HCT116 (cell line): ENCODE results near the gene ST6GALNAC5. TPM values are rescaled to one million over a fixed set of nuclear protein-coding genes. Genes with fewer than 3 reads are reported as not detected.

Experiments used
- ATAC-seq: fragments of 200-7000 bp; cut with Tn5 transposase; 2 replicates; pipeline ENCODE4 v1.9.1; 2020; ENCODE audit warnings: mild to moderate bottlenecking, moderate library complexity
- BruUV-seq: library from RNA; stranded (reverse); fragments of 400-500 nt; replicated peaks from 2 replicates; lab custom pipeline; 2021; lab: Mats Ljungman, UMichigan
- CTCF ChIA-PET: fragments of 300-600 bp; sonication (Branson Sonifier 250); formaldehyde crosslinking; loops from one replicate; lab custom pipeline; 2021; ENCODE audit warnings: antibody characterized with exemption; lab: Charles Lee
- POLR2A ChIA-PET: fragments of 300-600, 350-600 bp; sonication (Branson Sonifier 250); formaldehyde crosslinking; loops from one replicate; lab custom pipeline; 2021; ENCODE audit warnings: antibody characterized with exemption; lab: Charles Lee
- RAD21 ChIA-PET, 2 experiments: fragments of 300-600 bp; sonication (Branson Sonifier 250); formaldehyde crosslinking; loops; one replicate each; lab custom pipeline; 2023; ENCODE audit warnings: low total read pairs in 2 of 2; ENCODE audit not compliant: uncharacterized antibody in 2 of 2, unreplicated experiment in 2 of 2, low non-redundant PET in 1 of 2; lab: Charles Lee
- DNase-seq: peaks from one replicate; pipeline ENCODE4 v3.0.0-alpha.2; 2010; ENCODE audit warnings: low read depth, low spot score
- H2AFZ ChIP-seq: fragments of 200-600 bp; shearing (Covaris generic), sonication (generic); 2 replicates; pipeline ENCODE4 v1.6.1; 2017; ENCODE audit warnings: low read depth, mixed run types, mixed read lengths, antibody characterized with exemption, low read length; ENCODE audit not compliant: poor library complexity, severe bottlenecking
- H3K27ac ChIP-seq: 2 replicates; pipeline ENCODE4 v1.5.1; 2012; ENCODE audit warnings: low read depth, low read length
- H3K27me3 ChIP-seq: fragments of 200-600 bp; sonication (generic); 2 replicates; pipeline ENCODE4 v1.6.1; 2016; ENCODE audit warnings: mixed run types, low read length, mixed read lengths; ENCODE audit not compliant: insufficient read depth
- H3K36me3 ChIP-seq, 2 experiments: fragments of 200-500 bp in 1 of 2; fragments of 200-600 bp in 1 of 2; sonication (Bioruptor generic) in 1 of 2; sonication (generic) in 1 of 2; 2 replicates each; pipeline versions ENCODE4 v1.5.1 to v1.6.1; 2014 to 2016; ENCODE audit warnings: low read length in 2 of 2, inconsistent platforms in 1 of 2, mixed read lengths in 1 of 2, mixed run types in 1 of 2; ENCODE audit not compliant: insufficient read depth in 2 of 2, control insufficient read depth in 1 of 2
- H3K4me1 ChIP-seq, 2 experiments: fragments of 200-600 bp in 1 of 2; sonication (generic) in 1 of 2; 2 replicates each; pipeline versions ENCODE4 v1.5.1 to v1.6.1; 2012 to 2017; ENCODE audit warnings: low read length in 2 of 2, inconsistent platforms in 1 of 2, mild to moderate bottlenecking in 1 of 2, mixed read lengths in 1 of 2, mixed run types in 1 of 2, moderate library complexity in 1 of 2; ENCODE audit not compliant: insufficient read depth in 2 of 2, control insufficient read depth in 1 of 2
- H3K4me2 ChIP-seq: fragments of 200-600 bp; sonication (generic); 2 replicates; pipeline ENCODE4 v1.6.1; 2017; ENCODE audit warnings: mixed run types, low read length, mixed read lengths
- H3K4me3 ChIP-seq, 2 experiments: fragments of 200-600 bp in 1 of 2; sonication (generic) in 1 of 2; replicated peaks in 1 of 2; 2 replicates each; pipeline ENCODE4 v1.5.1; 2011 to 2016; ENCODE audit warnings: low read length in 2 of 2, control low read depth in 1 of 2, low read depth in 1 of 2, mild to moderate bottlenecking in 1 of 2, mixed read lengths in 1 of 2, mixed run types in 1 of 2
- H3K79me2 ChIP-seq: fragments of 200-600 bp; sonication (generic); 2 replicates; pipeline ENCODE4 v1.6.1; 2017; ENCODE audit warnings: mild to moderate bottlenecking, mixed run types, low read length, moderate library complexity, mixed read lengths; ENCODE audit not compliant: insufficient read depth
- H3K9ac ChIP-seq: fragments of 200-600 bp; sonication (generic); 2 replicates; pipeline ENCODE4 v1.6.1; 2016; ENCODE audit warnings: low read length, mixed read lengths
- H3K9me2 ChIP-seq: fragments of 200-600 bp; sonication (generic), shearing (Covaris generic); 2 replicates; pipeline ENCODE4 v1.6.1; 2017; ENCODE audit warnings: mixed run types, mild to moderate bottlenecking, moderate library complexity; ENCODE audit not compliant: insufficient read depth
- H3K9me3 ChIP-seq, 2 experiments: fragments of 200-500 bp in 1 of 2; fragments of 200-600 bp in 1 of 2; sonication (Bioruptor generic) in 1 of 2; sonication (generic) in 1 of 2; 2 replicates each; pipeline ENCODE4 v1.6.1; 2014 to 2017; ENCODE audit warnings: low read length in 2 of 2, mixed read lengths in 2 of 2, inconsistent platforms in 1 of 2, low read depth in 1 of 2, mild to moderate bottlenecking in 1 of 2, mixed run types in 1 of 2, moderate library complexity in 1 of 2; ENCODE audit not compliant: control insufficient read depth in 1 of 2, insufficient read depth in 1 of 2
- H4K20me1 ChIP-seq: fragments of 200-600 bp; sonication (generic), shearing (Covaris generic); 2 replicates; pipeline ENCODE4 v1.6.1; 2017; ENCODE audit warnings: mixed run types, mild to moderate bottlenecking, moderate library complexity; ENCODE audit not compliant: insufficient read depth
- EGR1 ChIP-seq: IDR thresholded peaks from 2 replicates; pipeline ENCODE4 v1.6.1; 2012; ENCODE audit warnings: low read depth
- EZH2 ChIP-seq: fragments of 200-600 bp; sonication (generic); IDR thresholded peaks from 2 replicates; pipeline ENCODE4 v1.6.1; 2017; ENCODE audit warnings: antibody characterized with exemption, mixed run types
- EZH2phosphoT487 ChIP-seq: fragments of 200-600 bp; IDR thresholded peaks from 2 replicates; pipeline ENCODE4 v1.6.1; 2018; ENCODE audit warnings: antibody characterized with exemption, borderline replicate concordance
- JUND ChIP-seq: IDR thresholded peaks from 2 replicates; pipeline ENCODE4 v1.6.1; 2012
- POLR2A ChIP-seq: IDR thresholded peaks from 2 replicates; pipeline ENCODE4 v1.7.0; 2011; ENCODE audit warnings: borderline replicate concordance; ENCODE audit not compliant: insufficient read depth, insufficient read length; ENCODE audit errors: extremely low read depth
- SIN3A ChIP-seq: IDR thresholded peaks from 2 replicates; pipeline ENCODE4 v1.6.1; 2012; ENCODE audit warnings: low read depth
- SP1 ChIP-seq: IDR thresholded peaks from 2 replicates; pipeline ENCODE4 v1.6.1; 2012; ENCODE audit warnings: low read depth
- YY1 ChIP-seq: IDR thresholded peaks from 2 replicates; pipeline ENCODE4 v1.6.1; 2011; ENCODE audit warnings: low read length, low read depth, moderate library complexity, mild to moderate bottlenecking; ENCODE audit not compliant: insufficient replicate concordance; ENCODE audit errors: extremely low read depth
- ZFX ChIP-seq: fragments of 450-650 bp; IDR thresholded peaks from 2 replicates; pipeline ENCODE4 v1.6.1; 2017
- intact Hi-C: fragments of 100-400 bp; cut with micrococcal nuclease; formaldehyde crosslinking; loops from 2 replicates; pipeline ENCODE4 v1.10.0; 2022
- total RNA-seq: library from RNA; stranded (reverse); gene quantifications from one replicate; pipeline ENCODE4 v1.2.1, GENCODE V29; 2021; ENCODE audit not compliant: unreplicated experiment
- TF ChIP-seq, protein P1 (sequence below): IDR thresholded peaks from 2 replicates; pipeline ENCODE4 v1.6.1; 2012
- TF ChIP-seq, protein P2 (sequence below): IDR thresholded peaks from 2 replicates; pipeline ENCODE4 v1.6.1; 2012
- TF ChIP-seq, protein P3 (sequence below): IDR thresholded peaks from 2 replicates; pipeline ENCODE4 v1.6.1; 2011; ENCODE audit warnings: mild to moderate bottlenecking, low read length, moderate library complexity; ENCODE audit not compliant: insufficient replicate concordance; ENCODE audit errors: extremely low read depth
- TF ChIP-seq, protein P4 (sequence below): IDR thresholded peaks from 2 replicates; pipeline ENCODE4 v1.6.1; 2012; ENCODE audit warnings: low read depth
- TF ChIP-seq, protein P5 (sequence below), 3 experiments: fragments of 200-600 bp in 1 of 3; sonication (generic) in 1 of 3; IDR thresholded peaks in 2 of 3; conservative IDR thresholded peaks in 1 of 3; 2 replicates each; pipeline ENCODE4 v1.5.1; 2012 to 2017; ENCODE audit warnings: low read depth in 2 of 3, low read length in 2 of 3, antibody characterized with exemption in 1 of 3, borderline replicate concordance in 1 of 3, control low read depth in 1 of 3, mild to moderate bottlenecking in 1 of 3, mixed read lengths in 1 of 3, mixed run types in 1 of 3, moderate library complexity in 1 of 3; ENCODE audit not compliant: insufficient read depth in 1 of 3

Gene ST6GALNAC5
- total RNA-seq, 1 experiment from 2014 or later, result 1.2 TPM

DNA sequence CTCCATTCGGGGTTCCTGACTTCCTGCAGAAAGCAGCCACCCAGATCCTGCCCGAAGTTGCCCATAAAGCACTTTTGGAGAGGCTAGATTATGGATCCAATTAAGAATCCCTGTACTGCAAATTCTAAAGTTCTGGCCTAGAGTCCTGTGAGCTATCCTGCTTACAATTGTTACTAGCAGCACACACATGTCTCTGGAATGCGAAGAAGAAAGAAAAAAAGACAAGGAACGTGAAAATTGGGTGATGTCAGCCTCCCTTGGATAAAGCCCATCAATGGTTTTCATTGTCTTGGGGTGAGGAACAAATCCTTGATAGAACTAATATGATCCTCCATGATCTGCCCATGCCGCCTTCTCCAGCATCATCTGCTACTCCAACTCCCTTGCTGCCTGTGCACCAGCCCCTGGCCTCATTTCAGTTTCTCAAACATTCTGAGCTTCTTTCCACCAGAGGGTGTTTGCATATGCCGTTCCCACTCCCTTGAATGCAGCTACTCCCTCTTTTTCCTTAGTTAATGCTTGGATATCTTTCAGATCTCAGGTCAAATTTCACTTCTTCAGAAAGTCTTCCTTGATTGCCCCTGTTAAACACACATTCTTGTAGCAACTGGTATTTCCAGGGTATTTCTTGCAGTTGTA lies 94.0 kb downstream of the ST6GALNAC5 start:
- H3K27me3 ChIP-seq, result no peaks in the 10 kb centered on the region
- BruUV-seq, result no TSS peak
- ATAC-seq, result no peak
- no peaks in the 10 kb centered on the region for H3K9me3 ChIP-seq
- intact Hi-C loops, result no loop called here
- H3K79me2 ChIP-seq, result no peaks in the 10 kb centered on the region
- POLR2A ChIA-PET, result no interaction called here
- H3K27ac ChIP-seq, result no peak overlapping the region
- no peak overlapping the region for H3K4me3 ChIP-seq
- TF ChIP-seq, protein P1, sequence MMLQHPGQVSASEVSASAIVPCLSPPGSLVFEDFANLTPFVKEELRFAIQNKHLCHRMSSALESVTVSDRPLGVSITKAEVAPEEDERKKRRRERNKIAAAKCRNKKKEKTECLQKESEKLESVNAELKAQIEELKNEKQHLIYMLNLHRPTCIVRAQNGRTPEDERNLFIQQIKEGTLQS, result no peak
- TF ChIP-seq POLR2A (no peak), ZFX (no peak), SIN3A (no peak), EZH2 (no peak), EZH2phosphoT487 (no peak), EGR1 (no peak), YY1 (no peak), JUND (no peak), SP1 (no peak)
- TF ChIP-seq, protein P2, sequence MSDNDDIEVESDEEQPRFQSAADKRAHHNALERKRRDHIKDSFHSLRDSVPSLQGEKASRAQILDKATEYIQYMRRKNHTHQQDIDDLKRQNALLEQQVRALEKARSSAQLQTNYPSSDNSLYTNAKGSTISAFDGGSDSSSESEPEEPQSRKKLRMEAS, result no peak
- TF ChIP-seq, protein P3, sequence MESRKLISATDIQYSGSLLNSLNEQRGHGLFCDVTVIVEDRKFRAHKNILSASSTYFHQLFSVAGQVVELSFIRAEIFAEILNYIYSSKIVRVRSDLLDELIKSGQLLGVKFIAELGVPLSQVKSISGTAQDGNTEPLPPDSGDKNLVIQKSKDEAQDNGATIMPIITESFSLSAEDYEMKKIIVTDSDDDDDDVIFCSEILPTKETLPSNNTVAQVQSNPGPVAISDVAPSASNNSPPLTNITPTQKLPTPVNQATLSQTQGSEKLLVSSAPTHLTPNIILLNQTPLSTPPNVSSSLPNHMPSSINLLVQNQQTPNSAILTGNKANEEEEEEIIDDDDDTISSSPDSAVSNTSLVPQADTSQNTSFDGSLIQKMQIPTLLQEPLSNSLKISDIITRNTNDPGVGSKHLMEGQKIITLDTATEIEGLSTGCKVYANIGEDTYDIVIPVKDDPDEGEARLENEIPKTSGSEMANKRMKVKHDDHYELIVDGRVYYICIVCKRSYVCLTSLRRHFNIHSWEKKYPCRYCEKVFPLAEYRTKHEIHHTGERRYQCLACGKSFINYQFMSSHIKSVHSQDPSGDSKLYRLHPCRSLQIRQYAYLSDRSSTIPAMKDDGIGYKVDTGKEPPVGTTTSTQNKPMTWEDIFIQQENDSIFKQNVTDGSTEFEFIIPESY, result no peak
- TF ChIP-seq, protein P4, sequence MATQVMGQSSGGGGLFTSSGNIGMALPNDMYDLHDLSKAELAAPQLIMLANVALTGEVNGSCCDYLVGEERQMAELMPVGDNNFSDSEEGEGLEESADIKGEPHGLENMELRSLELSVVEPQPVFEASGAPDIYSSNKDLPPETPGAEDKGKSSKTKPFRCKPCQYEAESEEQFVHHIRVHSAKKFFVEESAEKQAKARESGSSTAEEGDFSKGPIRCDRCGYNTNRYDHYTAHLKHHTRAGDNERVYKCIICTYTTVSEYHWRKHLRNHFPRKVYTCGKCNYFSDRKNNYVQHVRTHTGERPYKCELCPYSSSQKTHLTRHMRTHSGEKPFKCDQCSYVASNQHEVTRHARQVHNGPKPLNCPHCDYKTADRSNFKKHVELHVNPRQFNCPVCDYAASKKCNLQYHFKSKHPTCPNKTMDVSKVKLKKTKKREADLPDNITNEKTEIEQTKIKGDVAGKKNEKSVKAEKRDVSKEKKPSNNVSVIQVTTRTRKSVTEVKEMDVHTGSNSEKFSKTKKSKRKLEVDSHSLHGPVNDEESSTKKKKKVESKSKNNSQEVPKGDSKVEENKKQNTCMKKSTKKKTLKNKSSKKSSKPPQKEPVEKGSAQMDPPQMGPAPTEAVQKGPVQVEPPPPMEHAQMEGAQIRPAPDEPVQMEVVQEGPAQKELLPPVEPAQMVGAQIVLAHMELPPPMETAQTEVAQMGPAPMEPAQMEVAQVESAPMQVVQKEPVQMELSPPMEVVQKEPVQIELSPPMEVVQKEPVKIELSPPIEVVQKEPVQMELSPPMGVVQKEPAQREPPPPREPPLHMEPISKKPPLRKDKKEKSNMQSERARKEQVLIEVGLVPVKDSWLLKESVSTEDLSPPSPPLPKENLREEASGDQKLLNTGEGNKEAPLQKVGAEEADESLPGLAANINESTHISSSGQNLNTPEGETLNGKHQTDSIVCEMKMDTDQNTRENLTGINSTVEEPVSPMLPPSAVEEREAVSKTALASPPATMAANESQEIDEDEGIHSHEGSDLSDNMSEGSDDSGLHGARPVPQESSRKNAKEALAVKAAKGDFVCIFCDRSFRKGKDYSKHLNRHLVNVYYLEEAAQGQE, result no peak
- TF ChIP-seq, protein P5, sequence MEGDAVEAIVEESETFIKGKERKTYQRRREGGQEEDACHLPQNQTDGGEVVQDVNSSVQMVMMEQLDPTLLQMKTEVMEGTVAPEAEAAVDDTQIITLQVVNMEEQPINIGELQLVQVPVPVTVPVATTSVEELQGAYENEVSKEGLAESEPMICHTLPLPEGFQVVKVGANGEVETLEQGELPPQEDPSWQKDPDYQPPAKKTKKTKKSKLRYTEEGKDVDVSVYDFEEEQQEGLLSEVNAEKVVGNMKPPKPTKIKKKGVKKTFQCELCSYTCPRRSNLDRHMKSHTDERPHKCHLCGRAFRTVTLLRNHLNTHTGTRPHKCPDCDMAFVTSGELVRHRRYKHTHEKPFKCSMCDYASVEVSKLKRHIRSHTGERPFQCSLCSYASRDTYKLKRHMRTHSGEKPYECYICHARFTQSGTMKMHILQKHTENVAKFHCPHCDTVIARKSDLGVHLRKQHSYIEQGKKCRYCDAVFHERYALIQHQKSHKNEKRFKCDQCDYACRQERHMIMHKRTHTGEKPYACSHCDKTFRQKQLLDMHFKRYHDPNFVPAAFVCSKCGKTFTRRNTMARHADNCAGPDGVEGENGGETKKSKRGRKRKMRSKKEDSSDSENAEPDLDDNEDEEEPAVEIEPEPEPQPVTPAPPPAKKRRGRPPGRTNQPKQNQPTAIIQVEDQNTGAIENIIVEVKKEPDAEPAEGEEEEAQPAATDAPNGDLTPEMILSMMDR (IDR thresholded peaks at IDR 0.05 in 2 of 3, conservative IDR thresholded peaks at IDR 0.05 in 1 of 3; ENCODE audit: borderline replicate concordance in 1 of 3, insufficient read depth in 1 of 3, low read depth in 2 of 3, low read length in 2 of 3), result no peak
- no peak overlapping the region for H3K9ac ChIP-seq
- no peaks in the 10 kb centered on the region for H3K4me1 ChIP-seq
- CTCF ChIA-PET, result no interaction called here
- no peaks in the 10 kb centered on the region for H3K9me2 ChIP-seq
- no peak overlapping the region for H2AFZ ChIP-seq
- no peak for DNase-seq
- no peaks in the 10 kb centered on the region for H4K20me1 ChIP-seq
- RAD21 ChIA-PET, result no interaction called here
- no peak overlapping the region for H3K4me2 ChIP-seq
- no peaks in the 10 kb centered on the region for H3K36me3 ChIP-seq
